Heart left ventricle (tissue), 13 donors: Measurements from ENCODE around the gene MSI1.

Experiments used
- POLR2A ChIP-seq, 2 donors: fragments of 450-650 bp; IDR thresholded peaks; one replicate each; pipeline ENCODE4 v1.6.1; 2017; ENCODE audit warnings: antibody characterized with exemption in 2 of 2, mild to moderate bottlenecking in 2 of 2, moderate library complexity in 2 of 2
- TF ChIP-seq, protein P1 (sequence below), 12 donors: fragments of 200-600 bp; sonication (generic) in 4 of 12; IDR thresholded peaks; one replicate each; pipeline versions ENCODE4 v1.5.0 to v1.8.0; 2018 to 2022; ENCODE audit warnings: antibody characterized with exemption in 12 of 12, mild to moderate bottlenecking in 5 of 12
- donor health status: ischemic (EF 13 %, LVEDD 7.1; RV severe dilation, severe dysfunction).
- donor health status: DM: no; HTN: yes; CAD: no.
- donor health status: DM: no; HTN: no; CAD: no.
- donor health status: ischemic (EF 25% LVEDD 6.9; RV normal size, moderate dysfunction).
- donor health status: ischemic (EF 25% LVEDD 5.7; RV mildly dilated, moderate dysfunction).
- donor health status: ischemic (EF 35%, LVEDD 5.7; RV mildly dilated, moderate dysfunction).
- donor health status: nonischemic (EF 11% LVEDD 7.7; RV severe dilation, severe dysfunction).
- donor health status: DM: yes; HTN: yes; CAD: no.
- donor health status: PGD.
- donor health status: ischemic (EF 29% LVEDD 5.4; RV normal size, mild dysfunction).
- donor health status: nonischemic (EF 23%, LVEDD 6.1; RV moderate dilation, normal function).

DNA sequence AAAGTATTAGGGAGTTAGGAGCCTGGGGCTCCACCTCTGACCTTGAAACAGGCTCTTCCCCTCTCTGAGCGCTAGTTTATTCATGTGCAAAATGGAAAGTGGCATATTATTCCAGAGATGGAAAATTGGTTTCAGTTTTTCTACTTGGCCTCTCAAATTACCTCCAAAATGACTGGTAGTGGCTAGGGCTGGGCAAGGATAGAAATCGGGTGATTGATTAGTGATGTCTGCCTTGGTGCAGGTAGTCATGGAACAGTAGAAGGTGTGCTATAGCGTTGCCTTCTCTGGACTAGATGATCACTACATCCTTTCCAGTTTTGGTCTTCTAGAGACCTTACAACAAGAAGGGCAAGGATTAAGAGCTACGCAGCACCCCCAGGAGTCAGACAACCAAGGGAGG, 8.6 kb upstream of the MSI1 start:
- TF ChIP-seq POLR2A (IDR thresholded peaks at IDR 0.05), result no peak
- TF ChIP-seq, protein P1, sequence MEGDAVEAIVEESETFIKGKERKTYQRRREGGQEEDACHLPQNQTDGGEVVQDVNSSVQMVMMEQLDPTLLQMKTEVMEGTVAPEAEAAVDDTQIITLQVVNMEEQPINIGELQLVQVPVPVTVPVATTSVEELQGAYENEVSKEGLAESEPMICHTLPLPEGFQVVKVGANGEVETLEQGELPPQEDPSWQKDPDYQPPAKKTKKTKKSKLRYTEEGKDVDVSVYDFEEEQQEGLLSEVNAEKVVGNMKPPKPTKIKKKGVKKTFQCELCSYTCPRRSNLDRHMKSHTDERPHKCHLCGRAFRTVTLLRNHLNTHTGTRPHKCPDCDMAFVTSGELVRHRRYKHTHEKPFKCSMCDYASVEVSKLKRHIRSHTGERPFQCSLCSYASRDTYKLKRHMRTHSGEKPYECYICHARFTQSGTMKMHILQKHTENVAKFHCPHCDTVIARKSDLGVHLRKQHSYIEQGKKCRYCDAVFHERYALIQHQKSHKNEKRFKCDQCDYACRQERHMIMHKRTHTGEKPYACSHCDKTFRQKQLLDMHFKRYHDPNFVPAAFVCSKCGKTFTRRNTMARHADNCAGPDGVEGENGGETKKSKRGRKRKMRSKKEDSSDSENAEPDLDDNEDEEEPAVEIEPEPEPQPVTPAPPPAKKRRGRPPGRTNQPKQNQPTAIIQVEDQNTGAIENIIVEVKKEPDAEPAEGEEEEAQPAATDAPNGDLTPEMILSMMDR (IDR thresholded peaks at IDR 0.05), result no peak
